Left lung (tissue), 10 donors: ENCODE measurements around the gene IREB2. TPM values are rescaled to one million over a fixed set of nuclear protein-coding genes. Genes with fewer than 3 reads are reported as not detected.
A peak's percentile ranks its signal among the peaks of the same experiment; 100 is the strongest.

Source experiments
- ATAC-seq: fragments of 200-7000 bp; cut with Tn5 transposase; one replicate; pipeline ENCODE4 v1.9.1; 2020; ENCODE audit warnings: moderate library complexity
- DNase-seq, 4 donors: peaks; one replicate each; pipeline ENCODE4 v3.0.0-alpha.2; 2013 to 2020
- H3K27ac ChIP-seq, 2 donors: fragments of 200-600 bp; sonication (generic) in 1 of 2; one replicate each; pipeline versions ENCODE4 v1.5.0 to v1.8.0; 2020 to 2021
- H3K27me3 ChIP-seq, 2 donors: fragments of 200-600 bp; sonication (generic) in 1 of 2; one replicate each; pipeline versions ENCODE4 v1.5.0 to v1.8.0; 2020 to 2021
- H3K36me3 ChIP-seq, 2 donors: fragments of 200-600 bp; sonication (generic) in 1 of 2; one replicate each; pipeline versions ENCODE4 v1.5.0 to v1.8.0; 2020 to 2021
- H3K4me1 ChIP-seq, 2 donors: fragments of 200-600 bp; one replicate each; pipeline ENCODE4 v1.8.0; 2021
- H3K4me3 ChIP-seq, 2 donors: fragments of 200-600 bp; sonication (generic) in 1 of 2; one replicate each; pipeline versions ENCODE4 v1.5.0 to v1.8.0; 2020 to 2021; ENCODE audit warnings: mild to moderate bottlenecking in 1 of 2
- H3K9me3 ChIP-seq, 2 donors: fragments of 200-600 bp; sonication (generic) in 1 of 2; one replicate each; pipeline versions ENCODE4 v1.5.0 to v1.8.0; 2020 to 2021
- intact Hi-C, 2 donors: fragments of 100-400 bp; cut with DNase I; formaldehyde crosslinking; loops; one replicate each; pipeline versions ENCODE4 v1.11.2 to v1.14.2; 2022
- polyA plus RNA-seq, 6 donors: library from polyadenylated mRNA; unstranded; fragments of 120-200 nt; gene quantifications; one replicate each; pipeline ENCODE4 v1.2.1, GENCODE V29; 2013; ENCODE audit not compliant: insufficient read length in 6 of 6
- total RNA-seq, 2 donors: library from RNA; stranded (reverse); fragmentation: NEBNext Ultra II Directional; extraction: Animal tissue kit (Norgen Biotek cat#: 25700); gene quantifications; one replicate each; pipeline ENCODE4 v1.2.1, GENCODE V29; 2021
- TF ChIP-seq, protein P1 (sequence below), 2 donors: fragments of 200-600 bp; sonication (generic) in 1 of 2; IDR thresholded peaks; one replicate each; pipeline versions ENCODE4 v1.5.0 to v1.8.0; 2021; ENCODE audit warnings: antibody characterized with exemption in 2 of 2
- donor health status: DM: no; HTN: yes; CAD: no.
- donor health status: DM: no; HTN: no; CAD: no.

The IREB2 gene
- total and polyA plus RNA-seq, 8 donors: 42.3 to 81.8 (median 70.8) TPM

DNA sequence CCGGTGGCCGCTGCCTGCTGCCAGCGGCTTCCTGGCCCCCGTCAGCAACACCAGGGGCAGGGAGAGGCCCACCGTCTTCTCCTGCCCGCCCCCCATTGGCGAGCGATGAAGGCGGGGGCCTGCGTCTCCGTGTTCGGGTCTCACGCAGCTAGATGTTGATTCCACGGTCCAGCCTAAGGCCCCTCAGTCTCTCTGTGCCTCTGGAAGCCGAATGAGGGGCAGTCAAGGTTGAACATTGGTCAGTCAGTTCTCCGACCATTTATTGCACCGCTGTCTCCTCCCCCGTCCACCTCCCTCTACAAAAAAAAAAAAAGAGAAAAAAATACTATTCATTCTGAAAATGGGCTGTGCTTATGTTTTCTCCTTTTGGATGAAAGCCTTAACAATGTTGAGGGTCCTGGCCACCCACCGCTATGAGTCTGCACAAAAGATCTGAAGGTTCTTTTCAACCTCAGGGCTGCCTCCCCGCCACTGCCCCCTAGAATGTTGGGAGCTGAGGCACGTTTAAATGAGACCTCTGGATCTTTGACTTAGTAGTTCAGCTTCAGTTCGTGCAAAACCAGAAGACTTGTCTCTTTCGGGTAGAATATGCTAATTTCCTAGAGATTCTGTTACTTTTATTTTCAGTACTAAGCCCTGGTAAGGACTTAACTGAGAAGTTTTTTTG is 736 bp downstream of the IREB2 start:
- peak in 1 of 4 donors; percentile 35 for DNase-seq
- Histone ChIP-seq H3K27ac (peak overlapping the region; percentile 90 to 94), H3K4me1 (peaks cover 5 to 56% of the 10 kb centered on the region in 2 donors), H3K4me3 (peak overlapping the region; percentile 95 to 100), H3K36me3 (peaks cover 0 to 29% of the 10 kb centered on the region in 2 donors), H3K27me3 (no peaks in the 10 kb centered on the region), H3K9me3 (no peaks in the 10 kb centered on the region)
- intact Hi-C loops: no loop called here
- TF ChIP-seq, protein P1, sequence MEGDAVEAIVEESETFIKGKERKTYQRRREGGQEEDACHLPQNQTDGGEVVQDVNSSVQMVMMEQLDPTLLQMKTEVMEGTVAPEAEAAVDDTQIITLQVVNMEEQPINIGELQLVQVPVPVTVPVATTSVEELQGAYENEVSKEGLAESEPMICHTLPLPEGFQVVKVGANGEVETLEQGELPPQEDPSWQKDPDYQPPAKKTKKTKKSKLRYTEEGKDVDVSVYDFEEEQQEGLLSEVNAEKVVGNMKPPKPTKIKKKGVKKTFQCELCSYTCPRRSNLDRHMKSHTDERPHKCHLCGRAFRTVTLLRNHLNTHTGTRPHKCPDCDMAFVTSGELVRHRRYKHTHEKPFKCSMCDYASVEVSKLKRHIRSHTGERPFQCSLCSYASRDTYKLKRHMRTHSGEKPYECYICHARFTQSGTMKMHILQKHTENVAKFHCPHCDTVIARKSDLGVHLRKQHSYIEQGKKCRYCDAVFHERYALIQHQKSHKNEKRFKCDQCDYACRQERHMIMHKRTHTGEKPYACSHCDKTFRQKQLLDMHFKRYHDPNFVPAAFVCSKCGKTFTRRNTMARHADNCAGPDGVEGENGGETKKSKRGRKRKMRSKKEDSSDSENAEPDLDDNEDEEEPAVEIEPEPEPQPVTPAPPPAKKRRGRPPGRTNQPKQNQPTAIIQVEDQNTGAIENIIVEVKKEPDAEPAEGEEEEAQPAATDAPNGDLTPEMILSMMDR (IDR thresholded peaks at IDR 0.05): no peak
- ATAC-seq: peak; percentile 5

DNA sequence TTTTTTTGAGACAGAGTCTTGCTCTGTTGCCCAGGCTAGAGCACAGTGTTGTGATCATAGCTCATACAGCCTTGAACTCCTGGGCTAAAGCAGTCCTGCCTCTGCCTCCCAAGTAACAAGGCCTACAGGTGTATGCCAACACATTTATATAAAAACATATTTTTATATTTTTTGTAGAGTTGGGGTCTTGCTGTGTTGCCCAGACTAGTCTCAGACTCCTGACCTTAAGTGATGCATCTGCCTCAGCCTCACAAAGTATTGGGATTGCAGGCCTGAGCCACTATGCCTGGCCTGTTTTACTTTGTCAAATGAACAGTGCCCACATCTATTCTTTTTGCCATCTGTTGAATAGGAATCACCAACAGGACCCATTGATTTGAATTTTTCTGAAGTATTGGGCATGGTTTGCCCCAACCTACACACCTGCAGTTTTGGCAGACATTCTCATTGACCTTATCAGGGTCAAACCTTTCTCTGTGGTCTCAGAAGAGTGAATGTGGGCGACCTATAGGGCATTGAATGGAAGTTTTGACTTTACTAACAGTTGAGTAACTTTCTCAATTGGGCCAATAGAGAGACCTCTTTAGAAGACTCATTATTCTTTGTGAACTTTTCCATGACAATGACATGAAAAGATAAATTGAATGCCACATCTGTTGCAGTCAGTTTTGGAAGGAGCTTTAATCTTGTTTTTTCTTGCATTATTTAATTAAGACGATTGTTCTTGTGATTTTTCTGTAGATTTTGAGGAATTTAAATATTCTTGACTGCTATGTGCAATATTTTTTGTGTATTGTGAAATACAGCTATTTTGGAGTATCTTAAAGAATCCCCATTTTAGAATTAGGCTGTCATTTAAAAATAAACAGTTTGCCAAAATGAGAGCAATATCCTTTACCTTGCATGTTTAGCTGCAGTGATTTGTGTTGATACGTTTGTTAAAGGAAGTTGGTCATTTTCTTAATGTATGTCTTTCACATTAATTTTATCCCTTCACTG is 2.7 kb downstream of the IREB2 start:
- H3K4me1 ChIP-seq: peaks cover 5 to 62% of the 10 kb centered on the region in 2 donors
- no peaks in the 10 kb centered on the region for H3K27me3 ChIP-seq
- H3K9me3 ChIP-seq: no peaks in the 10 kb centered on the region
- H3K36me3 ChIP-seq: peaks cover 0 to 44% of the 10 kb centered on the region in 2 donors
- H3K4me3 ChIP-seq: no peak overlapping the region
- DNase-seq (no peak), ATAC-seq (no peak)
- TF ChIP-seq, protein P1 (IDR thresholded peaks at IDR 0.05): no peak
- no peak overlapping the region for H3K27ac ChIP-seq
- intact Hi-C loops: no loop called here

DNA sequence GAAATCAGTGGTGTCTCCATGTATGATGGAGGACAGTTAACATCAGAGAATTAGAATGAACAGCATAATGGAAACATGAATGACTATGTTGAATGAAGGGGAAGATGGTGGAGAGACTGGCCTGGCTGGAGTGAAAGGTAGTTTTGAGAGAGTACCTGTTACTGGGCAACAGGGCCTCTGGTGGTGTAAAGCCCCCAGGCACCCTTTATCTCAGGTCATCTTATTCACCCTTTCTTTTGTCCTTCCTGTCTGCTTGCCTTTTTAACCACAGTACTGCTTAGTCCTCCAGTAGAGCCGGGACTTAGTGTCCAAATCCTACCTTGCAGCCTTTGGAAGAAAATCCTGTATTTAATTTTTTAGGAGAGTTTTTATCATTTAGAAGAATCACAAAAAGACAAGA is 6.2 kb downstream of the IREB2 start:
- ATAC-seq (no peak), DNase-seq (no peak)
- H3K4me3 ChIP-seq: no peak overlapping the region
- no peak overlapping the region for H3K27ac ChIP-seq
- H3K27me3 ChIP-seq: no peaks in the 10 kb centered on the region
- H3K36me3 ChIP-seq: peaks cover 0 to 69% of the 10 kb centered on the region in 2 donors
- H3K4me1 ChIP-seq: peaks cover 13 to 70% of the 10 kb centered on the region in 2 donors
- TF ChIP-seq, protein P1 (IDR thresholded peaks at IDR 0.05): no peak
- H3K9me3 ChIP-seq: no peaks in the 10 kb centered on the region
- intact Hi-C loops: no loop called here

DNA sequence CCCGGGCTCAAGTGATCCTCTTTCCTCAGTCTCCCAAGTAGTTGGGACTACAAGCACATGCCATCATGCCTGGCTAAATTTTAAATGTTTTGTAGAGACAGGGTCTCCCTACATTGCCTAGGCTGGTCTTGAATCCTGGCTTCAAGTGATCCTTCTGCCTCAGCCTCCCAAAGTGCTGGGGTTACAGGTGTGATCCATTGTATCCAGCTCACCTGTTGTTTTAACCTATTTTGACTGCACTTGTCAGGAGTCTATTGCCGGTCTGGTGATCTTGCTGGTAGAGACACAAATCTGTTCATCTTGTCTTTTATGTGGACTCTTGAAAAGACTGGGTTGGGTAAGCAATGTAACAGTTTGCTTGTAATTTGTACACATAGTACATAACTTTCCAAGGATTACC is 7.9 kb downstream of the IREB2 start:
- H3K9me3 ChIP-seq: no peaks in the 10 kb centered on the region

More for the DNA sequence above, 7.9 kb downstream of the IREB2 start:
- intact Hi-C loops: no loop called here
- Histone ChIP-seq H3K27me3 (no peaks in the 10 kb centered on the region), H3K27ac (no peak overlapping the region), H3K4me3 (no peak overlapping the region), H3K4me1 (peaks cover 15 to 67% of the 10 kb centered on the region in 2 donors), H3K36me3 (peaks cover 0 to 57% of the 10 kb centered on the region in 2 donors)
- TF ChIP-seq, protein P1 (IDR thresholded peaks at IDR 0.05): no peak
- DNase-seq: no peak
- no peak for ATAC-seq
